Prostate gland (tissue), 2 donors: ENCODE measurements around the gene NOX3.

Experiments used
- POLR2A ChIP-seq: fragments of 450-650 bp; IDR thresholded peaks from one replicate; pipeline ENCODE4 v1.6.1; 2016; ENCODE audit warnings: antibody characterized with exemption, mild to moderate bottlenecking
- TF ChIP-seq, protein P1 (sequence below), 4 experiments: fragments of 200-600 bp in 2 of 4; fragments of 450-650 bp in 2 of 4; sonication (generic) in 2 of 4; IDR thresholded peaks; 1 replicate in 3 of 4; 2 replicates in 1 of 4; pipeline ENCODE4 v1.5.1; 2016 to 2019; ENCODE audit warnings: antibody characterized with exemption in 4 of 4, mild to moderate bottlenecking in 2 of 4, moderate library complexity in 2 of 4

GRCh38 chr6:155432293-155432692, 23.3 kb downstream of the NOX3 start:
- TF ChIP-seq POLR2A = no peak
- TF ChIP-seq, protein P1, sequence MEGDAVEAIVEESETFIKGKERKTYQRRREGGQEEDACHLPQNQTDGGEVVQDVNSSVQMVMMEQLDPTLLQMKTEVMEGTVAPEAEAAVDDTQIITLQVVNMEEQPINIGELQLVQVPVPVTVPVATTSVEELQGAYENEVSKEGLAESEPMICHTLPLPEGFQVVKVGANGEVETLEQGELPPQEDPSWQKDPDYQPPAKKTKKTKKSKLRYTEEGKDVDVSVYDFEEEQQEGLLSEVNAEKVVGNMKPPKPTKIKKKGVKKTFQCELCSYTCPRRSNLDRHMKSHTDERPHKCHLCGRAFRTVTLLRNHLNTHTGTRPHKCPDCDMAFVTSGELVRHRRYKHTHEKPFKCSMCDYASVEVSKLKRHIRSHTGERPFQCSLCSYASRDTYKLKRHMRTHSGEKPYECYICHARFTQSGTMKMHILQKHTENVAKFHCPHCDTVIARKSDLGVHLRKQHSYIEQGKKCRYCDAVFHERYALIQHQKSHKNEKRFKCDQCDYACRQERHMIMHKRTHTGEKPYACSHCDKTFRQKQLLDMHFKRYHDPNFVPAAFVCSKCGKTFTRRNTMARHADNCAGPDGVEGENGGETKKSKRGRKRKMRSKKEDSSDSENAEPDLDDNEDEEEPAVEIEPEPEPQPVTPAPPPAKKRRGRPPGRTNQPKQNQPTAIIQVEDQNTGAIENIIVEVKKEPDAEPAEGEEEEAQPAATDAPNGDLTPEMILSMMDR (IDR thresholded peaks at IDR 0.05) = no peak
